Measurements from ENCODE around the gene SLK. TPM values are rescaled to one million over a fixed set of nuclear protein-coding genes. Genes with fewer than 3 reads are reported as not detected.

The SLK gene
- total and polyA plus RNA-seq, 2 experiments from 2014 or later = 6.6 to 37.1 TPM

- TF ChIP-seq EZH2 (IDR thresholded peaks at IDR 0.05; ENCODE audit: insufficient read depth, poor library complexity, severe bottlenecking) = no peak
- TF ChIP-seq EZH2phosphoT487 (IDR thresholded peaks at IDR 0.05; ENCODE audit: insufficient read depth, low read depth) = no peak
- H3K9ac ChIP-seq = no peak overlapping the region
- no peaks in the 10 kb centered on the region for H3F3A ChIP-seq (ENCODE audit: insufficient read depth)
- no peak overlapping the region for H3K4me3 ChIP-seq
- H4K20me1 ChIP-seq (ENCODE audit: insufficient read depth) = no peaks in the 10 kb centered on the region
- H2AFZ ChIP-seq = no peak overlapping the region
- no peaks in the 10 kb centered on the region for H3K36me3 ChIP-seq (ENCODE audit: low read depth)
- H3K9me2 ChIP-seq (ENCODE audit: insufficient read depth) = no peaks in the 10 kb centered on the region
- H3K4me2 ChIP-seq (ENCODE audit: unreplicated experiment) = no peak overlapping the region
- no peaks in the 10 kb centered on the region for H3K9me3 ChIP-seq (ENCODE audit: low read depth)
- no peaks in the 10 kb centered on the region for H3K27me3 ChIP-seq (replicated peaks; ENCODE audit: insufficient read depth)
- 80 to 81% methylated on average over 3 of the region's 3 CpGs for WGBS, 2 experiments (ENCODE audit: low coverage in 1 of 2, low lambda C conversion rate in 2 of 2, missing lambda C conversion rate in 2 of 2)
- H3K4me1 ChIP-seq (ENCODE audit: insufficient read depth) = no peaks in the 10 kb centered on the region
- H3K27ac ChIP-seq = no peak overlapping the region
- no peaks in the 10 kb centered on the region for H3K79me2 ChIP-seq (ENCODE audit: insufficient read depth)
- no peak for DNase-seq
- in situ Hi-C loops (cut with MboI) = no loop called here
Observed at GRCh38 chr10:103932971-103933370, 34.0 kb upstream of the SLK start.

GRCh38 chr10:103933557-103934121 is 33.3 kb upstream of the SLK start:
- no peak overlapping the region for H3K4me2 ChIP-seq (ENCODE audit: unreplicated experiment)
- no peak overlapping the region for H2AFZ ChIP-seq
- no peak overlapping the region for H3K9ac ChIP-seq
- H3F3A ChIP-seq (ENCODE audit: insufficient read depth) = no peaks in the 10 kb centered on the region
- 44 to 49% methylated on average over 4 of the region's 4 CpGs for WGBS, 2 experiments (ENCODE audit: low coverage in 1 of 2, low lambda C conversion rate in 2 of 2, missing lambda C conversion rate in 2 of 2)
- H3K79me2 ChIP-seq (ENCODE audit: insufficient read depth) = no peaks in the 10 kb centered on the region
- H3K4me3 ChIP-seq = no peak overlapping the region
- H3K36me3 ChIP-seq (ENCODE audit: low read depth) = no peaks in the 10 kb centered on the region
- no peaks in the 10 kb centered on the region for H3K9me2 ChIP-seq (ENCODE audit: insufficient read depth)
- TF ChIP-seq EZH2 (IDR thresholded peaks at IDR 0.05; ENCODE audit: insufficient read depth, poor library complexity, severe bottlenecking) = no peak
- TF ChIP-seq EZH2phosphoT487 (IDR thresholded peaks at IDR 0.05; ENCODE audit: insufficient read depth, low read depth) = no peak
- no peaks in the 10 kb centered on the region for H4K20me1 ChIP-seq (ENCODE audit: insufficient read depth)
- no peak for DNase-seq
- no peaks in the 10 kb centered on the region for H3K4me1 ChIP-seq (ENCODE audit: insufficient read depth)
- H3K27me3 ChIP-seq (replicated peaks; ENCODE audit: insufficient read depth) = no peaks in the 10 kb centered on the region
- no peak overlapping the region for H3K27ac ChIP-seq
- in situ Hi-C loops (cut with MboI) = no loop called here
- H3K9me3 ChIP-seq (ENCODE audit: low read depth) = no peaks in the 10 kb centered on the region

GRCh38 chr10:103934308-103934707 is 32.6 kb upstream of the SLK start:
- H3K9ac ChIP-seq = no peak overlapping the region
- no peak for TF ChIP-seq EZH2phosphoT487 (IDR thresholded peaks at IDR 0.05; ENCODE audit: insufficient read depth, low read depth)
- TF ChIP-seq EZH2 (IDR thresholded peaks at IDR 0.05; ENCODE audit: insufficient read depth, poor library complexity, severe bottlenecking) = no peak
- no peaks in the 10 kb centered on the region for H3K9me2 ChIP-seq (ENCODE audit: insufficient read depth)
- no peaks in the 10 kb centered on the region for H3K4me1 ChIP-seq (ENCODE audit: insufficient read depth)
- H3K36me3 ChIP-seq (ENCODE audit: low read depth) = no peaks in the 10 kb centered on the region
- 72 to 75% methylated on average over 6 of the region's 6 CpGs for WGBS, 2 experiments (ENCODE audit: low coverage in 1 of 2, low lambda C conversion rate in 2 of 2, missing lambda C conversion rate in 2 of 2)
- no peaks in the 10 kb centered on the region for H3K79me2 ChIP-seq (ENCODE audit: insufficient read depth)
- no peaks in the 10 kb centered on the region for H3K9me3 ChIP-seq (ENCODE audit: low read depth)
- H3K4me2 ChIP-seq (ENCODE audit: unreplicated experiment) = no peak overlapping the region
- in situ Hi-C loops (cut with MboI) = no loop called here
- no peak for DNase-seq
- H4K20me1 ChIP-seq (ENCODE audit: insufficient read depth) = no peaks in the 10 kb centered on the region
- no peak overlapping the region for H2AFZ ChIP-seq
- H3K27me3 ChIP-seq (replicated peaks; ENCODE audit: insufficient read depth) = no peaks in the 10 kb centered on the region
- no peaks in the 10 kb centered on the region for H3F3A ChIP-seq (ENCODE audit: insufficient read depth)
- H3K4me3 ChIP-seq = no peak overlapping the region
- H3K27ac ChIP-seq = no peak overlapping the region

- Histone ChIP-seq H3K9me3 (ENCODE audit: low read depth) (no peaks in the 10 kb centered on the region), H3K36me3 (ENCODE audit: low read depth) (no peaks in the 10 kb centered on the region), H3K4me1 (ENCODE audit: insufficient read depth) (no peaks in the 10 kb centered on the region), H2AFZ (no peak overlapping the region), H3F3A (ENCODE audit: insufficient read depth) (no peaks in the 10 kb centered on the region), H4K20me1 (ENCODE audit: insufficient read depth) (no peaks in the 10 kb centered on the region), H3K79me2 (ENCODE audit: insufficient read depth) (no peaks in the 10 kb centered on the region), H3K9me2 (ENCODE audit: insufficient read depth) (no peaks in the 10 kb centered on the region), H3K27ac (no peak overlapping the region), H3K4me3 (no peak overlapping the region), H3K4me2 (ENCODE audit: unreplicated experiment) (no peak overlapping the region), H3K9ac (no peak overlapping the region), H3K27me3 (replicated peaks; ENCODE audit: insufficient read depth) (no peaks in the 10 kb centered on the region)
- in situ Hi-C loops (cut with MboI) = no loop called here
- 66 to 76% methylated on average over 6 of the region's 6 CpGs for WGBS, 2 experiments (ENCODE audit: low coverage in 1 of 2, low lambda C conversion rate in 2 of 2, missing lambda C conversion rate in 2 of 2)
- no peak for TF ChIP-seq EZH2 (IDR thresholded peaks at IDR 0.05; ENCODE audit: insufficient read depth, poor library complexity, severe bottlenecking)
- TF ChIP-seq EZH2phosphoT487 (IDR thresholded peaks at IDR 0.05; ENCODE audit: insufficient read depth, low read depth) = no peak
- DNase-seq = no peak
Observed at GRCh38 chr10:103936022-103936421, 30.9 kb upstream of the SLK start.

- Histone ChIP-seq H3K27ac (no peak overlapping the region), H3K4me2 (ENCODE audit: unreplicated experiment) (no peak overlapping the region), H2AFZ (no peak overlapping the region), H3K9ac (no peak overlapping the region), H3F3A (ENCODE audit: insufficient read depth) (no peaks in the 10 kb centered on the region), H4K20me1 (ENCODE audit: insufficient read depth) (no peaks in the 10 kb centered on the region), H3K27me3 (replicated peaks; ENCODE audit: insufficient read depth) (no peaks in the 10 kb centered on the region), H3K4me1 (ENCODE audit: insufficient read depth) (no peaks in the 10 kb centered on the region), H3K79me2 (ENCODE audit: insufficient read depth) (no peaks in the 10 kb centered on the region), H3K9me2 (ENCODE audit: insufficient read depth) (no peaks in the 10 kb centered on the region), H3K36me3 (ENCODE audit: low read depth) (no peaks in the 10 kb centered on the region), H3K4me3 (no peak overlapping the region), H3K9me3 (ENCODE audit: low read depth) (no peaks in the 10 kb centered on the region)
- no peak for DNase-seq
- TF ChIP-seq EZH2phosphoT487 (IDR thresholded peaks at IDR 0.05; ENCODE audit: insufficient read depth, low read depth) (no peak), EZH2 (IDR thresholded peaks at IDR 0.05; ENCODE audit: insufficient read depth, poor library complexity, severe bottlenecking) (no peak)
- in situ Hi-C loops (cut with MboI) = no loop called here
Observed at GRCh38 chr10:103939522-103939921, 27.4 kb upstream of the SLK start.

Measured in GM23248 (cell line).